A673 (cell line): ENCODE results near the gene SLC36A3. TPM values are rescaled to one million over a fixed set of nuclear protein-coding genes. Genes with fewer than 3 reads are reported as not detected.

ENCODE experiments used
- BruUV-seq: library from RNA; stranded (reverse); fragments of 400-500 nt; replicated peaks from 2 replicates; lab custom pipeline; 2021; lab: Mats Ljungman, UMichigan
- CTCF ChIA-PET: fragments of 300-600 bp; sonication (Branson Sonifier 250); formaldehyde crosslinking; loops from one replicate; lab custom pipeline; 2022; ENCODE audit warnings: antibody characterized with exemption; lab: Charles Lee
- POLR2A ChIA-PET: fragments of 300-600 bp; sonication (Branson Sonifier 250); formaldehyde crosslinking; loops from one replicate; lab custom pipeline; 2022; ENCODE audit warnings: antibody characterized with exemption; ENCODE audit not compliant: low non-redundant PET; lab: Charles Lee
- DNase-seq: peaks from one replicate; pipeline ENCODE4 v3.0.0-alpha.2; 2015; ENCODE audit warnings: low spot score
- H3K27ac ChIP-seq: fragments of 200-600 bp; sonication (generic); 2 replicates; pipeline ENCODE4 v1.5.1; 2016; ENCODE audit warnings: mixed run types, low read depth, mild to moderate bottlenecking, mixed read lengths, antibody characterized with exemption, low read length; ENCODE audit not compliant: poor library complexity, severe bottlenecking
- H3K27me3 ChIP-seq: fragments of 200-600 bp; sonication (generic); replicated peaks from 2 replicates; pipeline ENCODE4 v1.6.1; 2017; ENCODE audit warnings: mixed run types, low read depth, mild to moderate bottlenecking, mixed read lengths, antibody characterized with exemption, low read length; ENCODE audit not compliant: insufficient read depth, poor library complexity
- H3K36me3 ChIP-seq: fragments of 200-600 bp; sonication (generic); 2 replicates; pipeline ENCODE4 v1.6.1; 2016; ENCODE audit warnings: mixed run types, mild to moderate bottlenecking, mixed read lengths, antibody characterized with exemption, low read length; ENCODE audit not compliant: insufficient read depth, poor library complexity, severe bottlenecking
- H3K4me1 ChIP-seq: fragments of 200-600 bp; sonication (generic); 2 replicates; pipeline ENCODE4 v1.6.1; 2017; ENCODE audit warnings: mixed run types, mild to moderate bottlenecking, mixed read lengths, antibody characterized with exemption, low read length; ENCODE audit not compliant: insufficient read depth, poor library complexity, severe bottlenecking
- H3K4me3 ChIP-seq: fragments of 200-600 bp; sonication (generic); 2 replicates; pipeline ENCODE4 v1.5.1; 2016; ENCODE audit warnings: low read depth, mixed run types, mild to moderate bottlenecking, mixed read lengths, low read length; ENCODE audit not compliant: poor library complexity, severe bottlenecking
- H3K9me3 ChIP-seq: fragments of 200-600 bp; sonication (generic); 2 replicates; pipeline ENCODE4 v1.6.1; 2016; ENCODE audit warnings: mixed run types, low read depth, mild to moderate bottlenecking, mixed read lengths, antibody characterized with exemption, low read length; ENCODE audit not compliant: poor library complexity, severe bottlenecking
- EZH2 ChIP-seq: fragments of 200-600 bp; sonication (generic); IDR thresholded peaks from 2 replicates; pipeline ENCODE4 v1.6.1; 2017; ENCODE audit warnings: borderline replicate concordance, low read depth, mild to moderate bottlenecking, mixed read lengths, antibody characterized with exemption, low read length; ENCODE audit not compliant: poor library complexity, severe bottlenecking
- intact Hi-C: fragments of 100-400 bp; cut with micrococcal nuclease; formaldehyde crosslinking; loops from one replicate; pipeline ENCODE4 v1.10.0; 2022; ENCODE audit not compliant: unreplicated experiment
- total RNA-seq: library from RNA; stranded (reverse); gene quantifications from 2 replicates; pipeline ENCODE4 v1.2.3, GENCODE V29; 2021
- TF ChIP-seq, protein P1 (sequence below): fragments of 300-800, 200-600 bp; sonication (generic); conservative IDR thresholded peaks from 2 replicates; pipeline ENCODE4 v1.5.1; 2017; ENCODE audit warnings: low read depth, mild to moderate bottlenecking, antibody characterized with exemption, low read length, moderate library complexity, mixed read lengths

SLC36A3 gene
- total RNA-seq, 1 experiment from 2014 or later = not detected

DNA sequence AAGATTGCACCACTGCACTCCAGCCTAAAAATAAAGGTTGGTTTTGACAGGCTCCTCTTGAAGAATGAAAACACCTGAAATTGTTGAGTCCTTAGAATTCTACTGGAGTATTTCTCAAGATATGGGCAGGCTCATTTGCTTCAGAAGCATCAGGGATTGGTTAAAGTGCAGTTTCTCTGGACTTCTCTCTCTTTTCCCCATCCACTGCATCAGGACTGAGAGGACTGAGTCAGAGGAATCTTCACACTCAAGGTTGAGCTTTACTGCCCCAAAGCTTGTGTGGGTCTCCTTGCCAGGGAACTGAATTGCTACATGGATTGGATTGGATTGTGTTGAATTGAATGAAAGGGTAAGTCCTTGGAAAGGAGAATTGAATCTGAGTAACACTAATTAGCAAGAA, 72.2 kb downstream of the SLC36A3 start:
- ChIA-PET CTCF (no interaction called here), POLR2A (no interaction called here)
- no peaks in the 10 kb centered on the region for H3K36me3 ChIP-seq
- no peak overlapping the region for H3K27ac ChIP-seq
- intact Hi-C loops = no loop called here
- no peak overlapping the region for H3K4me3 ChIP-seq
- H3K27me3 ChIP-seq = no peaks in the 10 kb centered on the region
- BruUV-seq = no TSS peak
- no peak for DNase-seq
- H3K9me3 ChIP-seq = no peaks in the 10 kb centered on the region
- H3K4me1 ChIP-seq = no peaks in the 10 kb centered on the region
- TF ChIP-seq EZH2 = no peak
- TF ChIP-seq, protein P1, sequence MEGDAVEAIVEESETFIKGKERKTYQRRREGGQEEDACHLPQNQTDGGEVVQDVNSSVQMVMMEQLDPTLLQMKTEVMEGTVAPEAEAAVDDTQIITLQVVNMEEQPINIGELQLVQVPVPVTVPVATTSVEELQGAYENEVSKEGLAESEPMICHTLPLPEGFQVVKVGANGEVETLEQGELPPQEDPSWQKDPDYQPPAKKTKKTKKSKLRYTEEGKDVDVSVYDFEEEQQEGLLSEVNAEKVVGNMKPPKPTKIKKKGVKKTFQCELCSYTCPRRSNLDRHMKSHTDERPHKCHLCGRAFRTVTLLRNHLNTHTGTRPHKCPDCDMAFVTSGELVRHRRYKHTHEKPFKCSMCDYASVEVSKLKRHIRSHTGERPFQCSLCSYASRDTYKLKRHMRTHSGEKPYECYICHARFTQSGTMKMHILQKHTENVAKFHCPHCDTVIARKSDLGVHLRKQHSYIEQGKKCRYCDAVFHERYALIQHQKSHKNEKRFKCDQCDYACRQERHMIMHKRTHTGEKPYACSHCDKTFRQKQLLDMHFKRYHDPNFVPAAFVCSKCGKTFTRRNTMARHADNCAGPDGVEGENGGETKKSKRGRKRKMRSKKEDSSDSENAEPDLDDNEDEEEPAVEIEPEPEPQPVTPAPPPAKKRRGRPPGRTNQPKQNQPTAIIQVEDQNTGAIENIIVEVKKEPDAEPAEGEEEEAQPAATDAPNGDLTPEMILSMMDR = no peak

DNA sequence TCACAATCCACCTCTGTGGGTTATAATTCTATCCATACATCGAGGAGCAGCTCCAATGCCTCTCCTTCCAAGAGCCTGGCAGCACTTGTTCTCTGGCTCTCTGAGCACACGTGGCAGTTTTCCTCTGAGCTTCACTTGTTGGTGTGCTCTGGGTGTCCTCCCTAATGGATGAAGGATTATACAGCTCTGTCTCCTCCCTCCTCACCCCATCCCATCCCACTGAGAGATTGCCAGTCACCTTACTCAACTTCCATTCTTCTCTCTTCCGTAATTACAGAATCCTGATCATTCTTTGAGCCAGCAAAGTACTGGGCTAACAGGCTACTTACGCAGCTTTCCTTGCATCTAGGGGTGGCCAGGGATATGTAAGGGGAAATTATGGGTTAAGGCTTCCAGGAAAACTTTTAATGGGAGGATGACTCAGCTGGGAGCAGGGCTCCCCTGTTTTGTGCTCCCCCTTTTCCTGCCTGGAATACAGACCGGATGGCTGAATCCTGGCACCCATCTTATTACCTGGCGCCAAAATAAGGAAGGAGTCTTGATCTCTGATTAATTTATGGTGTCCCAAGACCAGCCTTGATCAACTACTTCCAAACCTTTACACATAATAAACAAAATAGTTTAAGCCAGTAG, 73.4 kb downstream of the SLC36A3 start:
- Histone ChIP-seq H3K9me3 (no peaks in the 10 kb centered on the region), H3K4me3 (no peak overlapping the region), H3K27ac (no peak overlapping the region), H3K36me3 (no peaks in the 10 kb centered on the region), H3K27me3 (no peaks in the 10 kb centered on the region), H3K4me1 (no peaks in the 10 kb centered on the region)
- ChIA-PET POLR2A (no interaction called here), CTCF (no interaction called here)
- no peak for DNase-seq
- no TSS peak for BruUV-seq
- no peak for TF ChIP-seq EZH2
- TF ChIP-seq, protein P1 = no peak
- intact Hi-C loops = no loop called here

DNA sequence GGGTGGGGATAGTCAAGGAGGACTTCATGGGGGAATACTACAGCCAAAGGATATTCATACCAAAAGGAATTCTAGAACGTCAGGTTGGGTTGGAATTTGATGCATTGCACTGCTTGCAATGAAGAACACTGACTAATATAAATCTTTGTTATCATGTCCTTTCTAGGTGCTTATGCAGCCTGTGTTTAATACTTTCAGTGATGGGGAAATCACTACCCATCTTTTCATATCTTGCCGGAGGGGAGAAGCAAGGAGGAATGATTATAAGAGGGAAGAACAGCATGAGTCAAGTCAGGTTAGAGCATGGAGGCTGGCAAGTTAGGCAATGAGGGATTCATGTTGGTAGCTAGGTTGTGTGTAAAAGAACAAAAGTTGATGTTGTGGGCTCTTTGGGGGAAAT, 74.6 kb downstream of the SLC36A3 start:
- no peak overlapping the region for H3K27ac ChIP-seq
- DNase-seq = no peak
- no peak overlapping the region for H3K4me3 ChIP-seq
- no peak for TF ChIP-seq EZH2
- TF ChIP-seq, protein P1 = no peak
- no peaks in the 10 kb centered on the region for H3K9me3 ChIP-seq
- H3K36me3 ChIP-seq = no peaks in the 10 kb centered on the region
- intact Hi-C loops = no loop called here
- H3K4me1 ChIP-seq = no peaks in the 10 kb centered on the region
- POLR2A ChIA-PET = no interaction called here
- CTCF ChIA-PET = no interaction called here
- BruUV-seq = no TSS peak
- H3K27me3 ChIP-seq = no peaks in the 10 kb centered on the region
